ENCODE data around the gene CAPRIN2. TPM values are rescaled to one million over a fixed set of nuclear protein-coding genes. Genes with fewer than 3 reads are reported as not detected.

CAPRIN2 gene
- total RNA-seq, 4 donors from 2014 or later: 6.3 to 21.1 (median 7.2) TPM

- no peak for DNase-seq
- intact Hi-C loops (cut with DNase I; ENCODE audit: low total_unique reads): no loop called here
- TF ChIP-seq POLR2A (IDR thresholded peaks at IDR 0.05) (no peak), CTCF (IDR thresholded peaks at IDR 0.05 in 4 of 5, conservative IDR thresholded peaks at IDR 0.05 in 1 of 5) (no peak)
- no peak overlapping the region for H3K4me3 ChIP-seq
- H3K9me3 ChIP-seq: no peaks in the 10 kb centered on the region
- H3K27me3 ChIP-seq: no peaks in the 10 kb centered on the region
- no peaks in the 10 kb centered on the region for H3K36me3 ChIP-seq
- in situ Hi-C loops (cut with MboI; ENCODE audit: low sequenced_read_pairs in 4 of 4): loop anchor here in 1 of 4 donors (5.0 kb wide), 1 partner anchor 51 kb away; no protein-coding TSS in a partner anchor
- peak overlapping the region in 1 of 4 donors; percentile 91 for H3K27ac ChIP-seq
- peaks cover 18 to 21% of the 10 kb centered on the region in 2 donors for H3K4me1 ChIP-seq
- ATAC-seq: no peak
These were observed 1.3 kb upstream of the CAPRIN2 start for GRCh38 chr12:30756074-30756473.

GRCh38 chr12:30755395-30755762 lies 628 bp upstream of the CAPRIN2 start:
- TF ChIP-seq POLR2A (IDR thresholded peaks at IDR 0.05) (no peak), CTCF (IDR thresholded peaks at IDR 0.05 in 4 of 5, conservative IDR thresholded peaks at IDR 0.05 in 1 of 5) (no peak)
- DNase-seq: no peak
- no peaks in the 10 kb centered on the region for H3K9me3 ChIP-seq
- H3K27ac ChIP-seq: peak overlapping the region; percentile 84 to 94 (median 90)
- ATAC-seq: no peak
- peak overlapping the region; percentile 58 to 94 (median 82) for H3K4me3 ChIP-seq
- no peaks in the 10 kb centered on the region for H3K27me3 ChIP-seq
- intact Hi-C loops (cut with DNase I; ENCODE audit: low total_unique reads) (loop anchor here (1.0 to 2.0 kb wide), 3 partner anchors 27 to 60 kb away; partner anchors contain the start of gene IPO8), in situ Hi-C loops (cut with MboI; ENCODE audit: low sequenced_read_pairs in 4 of 4) (loop anchor here in 1 of 4 donors (5.0 kb wide), 1 partner anchor 52 kb away; no protein-coding TSS in a partner anchor)
- H3K4me1 ChIP-seq: peaks cover 19 to 21% of the 10 kb centered on the region in 2 donors
- H3K36me3 ChIP-seq: no peaks in the 10 kb centered on the region

GRCh38 chr12:30754383-30754749 lies 385 bp downstream of the CAPRIN2 start:
- in situ Hi-C loops (cut with MboI; ENCODE audit: low sequenced_read_pairs in 4 of 4) (no loop called here), intact Hi-C loops (cut with DNase I; ENCODE audit: low total_unique reads) (loop anchor here (2.0 kb wide), 1 partner anchor 28 kb away; no protein-coding TSS in a partner anchor)
- ATAC-seq (peak; percentile 22 to 59), DNase-seq (peak in 1 of 2 donors; percentile 8)
- Histone ChIP-seq H3K4me1 (peaks cover 19 to 21% of the 10 kb centered on the region in 2 donors), H3K4me3 (peak overlapping the region; percentile 58 to 94 (median 82)), H3K9me3 (no peaks in the 10 kb centered on the region), H3K36me3 (no peaks in the 10 kb centered on the region), H3K27me3 (no peaks in the 10 kb centered on the region), H3K27ac (peak overlapping the region; percentile 84 to 94 (median 90))
- no peak for TF ChIP-seq POLR2A (IDR thresholded peaks at IDR 0.05)
- no peak for TF ChIP-seq CTCF (IDR thresholded peaks at IDR 0.05 in 4 of 5, conservative IDR thresholded peaks at IDR 0.05 in 1 of 5)

- in situ Hi-C loops (cut with MboI; ENCODE audit: low sequenced_read_pairs in 4 of 4) (no loop called here), intact Hi-C loops (cut with DNase I; ENCODE audit: low total_unique reads) (loop anchor here (2.0 kb wide), 1 partner anchor 29 kb away; no protein-coding TSS in a partner anchor)
- H3K4me1 ChIP-seq: peaks cover 19 to 21% of the 10 kb centered on the region in 2 donors
- no peaks in the 10 kb centered on the region for H3K9me3 ChIP-seq
- H3K27ac ChIP-seq: peak overlapping the region; percentile 84 to 94 (median 90)
- TF ChIP-seq CTCF (IDR thresholded peaks at IDR 0.05 in 4 of 5, conservative IDR thresholded peaks at IDR 0.05 in 1 of 5): no peak
- TF ChIP-seq POLR2A (IDR thresholded peaks at IDR 0.05): no peak
- no peaks in the 10 kb centered on the region for H3K27me3 ChIP-seq
- DNase-seq (no peak), ATAC-seq (peak; percentile 8 to 19)
- peak overlapping the region; percentile 58 to 94 (median 82) for H3K4me3 ChIP-seq
- H3K36me3 ChIP-seq: no peaks in the 10 kb centered on the region
These were observed 884 bp downstream of the CAPRIN2 start for GRCh38 chr12:30753751-30754382.

Measured in gastrocnemius medialis (tissue), 4 donors.